Tibial artery (tissue), 4 donors: Measurements from ENCODE around the gene SPRR5.

Source experiments
- DNase-seq, 2 donors: peaks; one replicate each; pipeline ENCODE4 v3.0.0-alpha.2; 2019
- H3K27ac ChIP-seq, 2 donors: fragments of 200-600 bp; sonication (generic) in 1 of 2; 1 replicate in 1 of 2; 2 replicates in 1 of 2; pipeline ENCODE4 v1.5.1; 2018 to 2019; ENCODE audit warnings: mild to moderate bottlenecking in 1 of 2
- H3K27me3 ChIP-seq, 2 donors: fragments of 200-600 bp; sonication (generic) in 1 of 2; one replicate each; pipeline versions ENCODE4 v1.5.1 to v1.6.0; 2016 to 2019
- H3K36me3 ChIP-seq, 3 donors: fragments of 200-600 bp; sonication (generic) in 2 of 3; one replicate each; pipeline ENCODE4 v1.5.1; 2016 to 2019; ENCODE audit warnings: mild to moderate bottlenecking in 2 of 3
- H3K4me1 ChIP-seq, 4 donors: fragments of 200-600 bp; sonication (generic) in 2 of 4; 1 replicate in 3 of 4; 2 replicates in 1 of 4; pipeline ENCODE4 v1.5.1; 2016 to 2019
- H3K4me3 ChIP-seq, 2 donors: fragments of 200-600 bp; sonication (generic) in 1 of 2; 1 replicate in 1 of 2; 2 replicates in 1 of 2; pipeline ENCODE4 v1.5.1; 2018 to 2019; ENCODE audit warnings: mild to moderate bottlenecking in 2 of 2
- H3K9me3 ChIP-seq, 3 donors: fragments of 200-600 bp; sonication (generic) in 1 of 3; one replicate each; pipeline ENCODE4 v1.5.1; 2016 to 2019
- intact Hi-C: fragments of 100-400 bp; cut with DNase I; formaldehyde crosslinking; loops from one replicate; pipeline ENCODE4 v1.15.0; 2023; ENCODE audit warnings: low total_unique reads
- TF ChIP-seq, protein P1 (sequence below), 2 experiments: fragments of 200-600 bp in 1 of 2; fragments of 450-650 bp in 1 of 2; IDR thresholded peaks; one replicate each; pipeline ENCODE4 v1.5.1; 2017 to 2019; ENCODE audit warnings: antibody characterized with exemption in 2 of 2, mild to moderate bottlenecking in 1 of 2, moderate library complexity in 1 of 2

SPRR5 gene

DNA sequence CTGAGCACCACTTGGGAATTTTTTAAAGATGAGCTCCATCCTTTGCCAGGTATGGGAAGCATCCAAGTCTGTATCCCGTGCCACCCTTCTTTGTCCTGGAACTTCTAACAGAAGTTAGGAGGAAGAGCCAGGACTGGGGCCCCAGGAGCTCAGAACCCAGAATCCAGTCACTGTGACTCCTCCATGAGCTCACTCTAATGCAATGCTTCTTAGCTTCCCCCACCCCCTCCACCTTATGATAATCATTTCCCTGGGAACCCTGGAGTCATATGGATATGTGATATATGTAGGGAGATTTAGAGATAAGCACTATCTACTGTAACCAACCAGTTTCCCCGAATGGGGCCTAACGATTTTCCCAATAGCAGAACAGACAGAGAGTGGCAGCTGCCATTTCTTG is 758 bp upstream of the SPRR5 start:
- Histone ChIP-seq H3K4me3 (no peak overlapping the region), H3K27me3 (no peaks in the 10 kb centered on the region), H3K9me3 (no peaks in the 10 kb centered on the region), H3K36me3 (no peaks in the 10 kb centered on the region), H3K4me1 (no peaks in the 10 kb centered on the region), H3K27ac (no peak overlapping the region)
- TF ChIP-seq, protein P1, sequence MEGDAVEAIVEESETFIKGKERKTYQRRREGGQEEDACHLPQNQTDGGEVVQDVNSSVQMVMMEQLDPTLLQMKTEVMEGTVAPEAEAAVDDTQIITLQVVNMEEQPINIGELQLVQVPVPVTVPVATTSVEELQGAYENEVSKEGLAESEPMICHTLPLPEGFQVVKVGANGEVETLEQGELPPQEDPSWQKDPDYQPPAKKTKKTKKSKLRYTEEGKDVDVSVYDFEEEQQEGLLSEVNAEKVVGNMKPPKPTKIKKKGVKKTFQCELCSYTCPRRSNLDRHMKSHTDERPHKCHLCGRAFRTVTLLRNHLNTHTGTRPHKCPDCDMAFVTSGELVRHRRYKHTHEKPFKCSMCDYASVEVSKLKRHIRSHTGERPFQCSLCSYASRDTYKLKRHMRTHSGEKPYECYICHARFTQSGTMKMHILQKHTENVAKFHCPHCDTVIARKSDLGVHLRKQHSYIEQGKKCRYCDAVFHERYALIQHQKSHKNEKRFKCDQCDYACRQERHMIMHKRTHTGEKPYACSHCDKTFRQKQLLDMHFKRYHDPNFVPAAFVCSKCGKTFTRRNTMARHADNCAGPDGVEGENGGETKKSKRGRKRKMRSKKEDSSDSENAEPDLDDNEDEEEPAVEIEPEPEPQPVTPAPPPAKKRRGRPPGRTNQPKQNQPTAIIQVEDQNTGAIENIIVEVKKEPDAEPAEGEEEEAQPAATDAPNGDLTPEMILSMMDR (IDR thresholded peaks at IDR 0.05) = no peak
- intact Hi-C loops = no loop called here
- DNase-seq = no peak

DNA sequence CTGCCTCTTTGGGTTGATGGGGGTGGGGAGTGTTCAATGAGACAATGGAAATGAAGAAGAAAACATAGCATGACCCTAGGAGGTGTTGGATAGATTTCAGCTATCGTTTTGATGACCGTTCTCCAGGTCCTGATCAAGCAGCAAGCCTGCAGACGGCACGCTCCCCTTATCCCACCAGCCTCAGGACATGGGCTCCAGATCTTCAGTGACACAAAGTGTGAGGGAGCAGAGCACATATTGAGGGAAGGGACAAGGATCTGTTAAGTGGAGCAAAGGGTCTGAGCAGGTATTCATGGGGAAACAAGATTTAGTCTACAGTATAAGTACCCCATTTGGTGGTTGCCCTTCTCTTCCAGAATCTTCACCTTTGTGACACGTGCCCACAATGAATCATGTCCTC is 4.7 kb downstream of the SPRR5 start:
- no peak overlapping the region for H3K4me3 ChIP-seq
- intact Hi-C loops = no loop called here
- no peaks in the 10 kb centered on the region for H3K4me1 ChIP-seq
- TF ChIP-seq, protein P1 (IDR thresholded peaks at IDR 0.05) = no peak
- H3K36me3 ChIP-seq = no peaks in the 10 kb centered on the region
- H3K27me3 ChIP-seq = no peaks in the 10 kb centered on the region
- H3K27ac ChIP-seq = no peak overlapping the region
- H3K9me3 ChIP-seq = no peaks in the 10 kb centered on the region
- DNase-seq = no peak

DNA sequence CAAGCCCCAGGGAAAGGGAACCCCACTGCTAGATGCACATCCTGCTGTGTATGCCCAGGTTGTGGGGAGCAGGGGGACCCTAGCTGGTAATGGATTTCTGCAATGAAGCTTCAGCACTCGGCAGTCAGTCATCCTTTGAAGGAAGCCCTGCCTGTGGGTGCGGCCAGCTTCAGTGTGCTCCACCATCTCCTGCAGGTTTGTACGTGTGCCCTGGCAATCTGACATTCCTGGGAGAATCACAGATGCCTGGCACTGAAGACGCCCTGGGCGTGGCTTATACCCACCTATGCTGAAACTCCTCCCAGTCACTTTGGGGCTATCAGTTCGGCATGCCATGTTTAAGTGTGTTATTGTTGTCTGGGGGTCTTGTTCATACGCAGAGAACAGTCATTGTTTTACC is 6.8 kb downstream of the SPRR5 start:
- no peaks in the 10 kb centered on the region for H3K36me3 ChIP-seq
- TF ChIP-seq, protein P1 (IDR thresholded peaks at IDR 0.05) = no peak
- no peaks in the 10 kb centered on the region for H3K27me3 ChIP-seq
- no peak for DNase-seq
- no peak overlapping the region for H3K4me3 ChIP-seq
- no peaks in the 10 kb centered on the region for H3K4me1 ChIP-seq
- intact Hi-C loops = no loop called here
- no peak overlapping the region for H3K27ac ChIP-seq
- no peaks in the 10 kb centered on the region for H3K9me3 ChIP-seq

DNA sequence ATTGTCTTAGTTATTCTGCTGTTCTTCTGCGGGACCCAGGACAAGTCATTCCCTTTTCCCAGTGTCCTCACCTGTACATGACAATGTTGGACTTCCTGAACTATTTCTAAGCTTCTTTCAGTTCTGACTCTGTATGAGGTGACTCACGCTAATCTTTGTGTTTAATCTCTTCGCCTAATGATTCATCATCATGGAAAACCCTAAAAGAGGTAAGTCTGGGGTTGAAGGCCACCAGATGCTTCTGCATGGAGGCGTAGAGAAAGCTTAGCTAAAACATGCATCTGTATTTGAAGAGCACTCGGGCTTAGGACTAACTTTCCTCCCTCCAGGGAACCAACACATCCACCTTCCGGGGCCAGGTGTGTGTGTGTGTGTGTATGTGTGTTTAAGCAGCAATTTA is 7.4 kb downstream of the SPRR5 start:
- no peaks in the 10 kb centered on the region for H3K36me3 ChIP-seq
- TF ChIP-seq, protein P1 (IDR thresholded peaks at IDR 0.05) = no peak
- H3K4me3 ChIP-seq = no peak overlapping the region
- DNase-seq = no peak
- intact Hi-C loops = no loop called here
- no peaks in the 10 kb centered on the region for H3K9me3 ChIP-seq
- H3K27ac ChIP-seq = no peak overlapping the region
- no peaks in the 10 kb centered on the region for H3K27me3 ChIP-seq
- H3K4me1 ChIP-seq = no peaks in the 10 kb centered on the region

DNA sequence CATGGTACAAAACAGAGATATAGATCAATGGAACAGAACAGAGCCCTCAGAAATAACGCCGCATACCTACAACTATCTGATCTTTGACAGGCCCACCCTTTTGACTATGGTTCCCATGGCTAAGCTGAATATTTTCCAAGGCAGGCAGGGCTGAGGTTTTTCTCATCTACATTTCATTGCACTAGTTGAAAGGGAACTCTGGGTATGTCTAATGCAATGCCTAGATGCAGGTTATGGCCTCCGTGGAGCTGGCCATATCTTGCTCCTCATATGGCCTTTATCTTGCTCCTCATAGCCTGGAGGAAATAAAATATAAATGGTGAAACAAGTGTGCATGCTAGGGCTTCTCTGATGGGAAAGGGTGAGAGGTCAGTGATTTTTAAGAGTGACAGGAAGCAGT is 10.6 kb downstream of the SPRR5 start:
- Histone ChIP-seq H3K9me3 (no peaks in the 10 kb centered on the region), H3K4me3 (no peak overlapping the region), H3K4me1 (no peaks in the 10 kb centered on the region), H3K27me3 (no peaks in the 10 kb centered on the region), H3K27ac (no peak overlapping the region), H3K36me3 (no peaks in the 10 kb centered on the region)
- TF ChIP-seq, protein P1 (IDR thresholded peaks at IDR 0.05) = no peak
- intact Hi-C loops = no loop called here
- DNase-seq = no peak

DNA sequence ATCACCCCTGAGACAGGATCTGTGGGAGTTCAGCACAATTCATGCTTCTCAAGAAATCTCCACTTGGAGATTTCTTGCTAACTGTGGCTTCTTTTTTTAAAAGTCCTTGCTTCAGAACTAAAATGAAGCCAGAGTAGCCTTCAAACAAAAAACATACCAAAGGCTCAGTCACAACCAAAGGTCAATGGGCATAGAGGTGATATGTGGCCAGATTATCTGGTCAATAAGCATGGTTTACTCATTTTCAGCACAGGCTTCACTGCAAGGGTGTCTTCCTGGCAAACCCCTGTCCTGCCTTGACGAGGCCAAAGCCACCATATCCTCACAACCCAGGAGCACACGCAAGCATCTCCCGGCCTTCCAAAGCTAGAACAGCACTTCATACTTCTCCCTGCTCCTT is 12.3 kb downstream of the SPRR5 start:
- H3K9me3 ChIP-seq = no peaks in the 10 kb centered on the region
- intact Hi-C loops = no loop called here
- DNase-seq = no peak
- H3K27me3 ChIP-seq = no peaks in the 10 kb centered on the region
- TF ChIP-seq, protein P1 (IDR thresholded peaks at IDR 0.05) = no peak
- no peak overlapping the region for H3K27ac ChIP-seq
- no peaks in the 10 kb centered on the region for H3K4me1 ChIP-seq
- no peak overlapping the region for H3K4me3 ChIP-seq
- no peaks in the 10 kb centered on the region for H3K36me3 ChIP-seq
